Colon (tissue), 2 donors: ENCODE results near the gene SLC6A11.

Source experiments
- FAIRE-seq: peaks from 2 replicates; lab custom pipeline; 2012; peaks lifted over from hg19 to GRCh38; lab: Jason Lieb, UNC
- donor health status: control.
- donor health status: control.

The SLC6A11 gene

DNA sequence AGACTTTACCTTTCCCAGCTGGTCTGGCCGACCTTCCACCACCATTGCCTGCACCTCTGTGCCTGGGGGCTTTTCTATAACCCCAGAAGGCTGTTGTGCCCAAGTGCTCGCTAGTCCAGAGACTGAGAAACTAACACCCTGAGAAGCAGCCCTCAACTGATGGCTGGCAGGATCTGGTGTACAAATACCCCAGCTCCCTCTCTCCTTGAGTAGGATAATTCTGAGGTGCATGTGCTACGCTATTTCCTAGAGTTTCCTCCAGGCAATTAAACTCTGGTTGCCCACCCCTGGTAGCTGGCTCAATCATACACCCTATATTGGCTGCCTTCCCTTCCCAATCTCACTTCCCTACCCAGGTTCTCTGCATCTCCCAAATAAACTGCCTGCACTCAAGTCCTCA is 165.0 kb downstream of the SLC6A11 start:
- FAIRE-seq, result no peak

DNA sequence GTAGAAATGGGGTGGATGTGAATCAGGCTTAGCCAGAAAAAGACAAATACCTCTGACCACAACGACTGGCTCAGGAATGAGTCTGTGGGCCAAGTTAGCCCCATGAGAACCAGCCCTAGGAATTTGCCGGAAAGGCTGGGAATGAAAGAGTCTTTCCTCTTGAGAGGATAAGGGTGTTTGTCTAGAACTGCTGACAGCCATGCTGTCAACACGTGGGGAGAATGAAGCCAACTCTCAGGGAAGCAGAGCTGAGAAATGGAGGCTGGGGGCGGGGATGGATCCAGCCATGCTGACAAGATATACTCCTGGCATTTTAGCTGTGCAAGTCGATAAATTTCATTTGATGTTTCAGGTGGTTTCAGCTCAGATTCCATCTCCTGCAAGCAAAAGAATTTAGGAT is 165.9 kb downstream of the SLC6A11 start:
- FAIRE-seq, result no peak

DNA sequence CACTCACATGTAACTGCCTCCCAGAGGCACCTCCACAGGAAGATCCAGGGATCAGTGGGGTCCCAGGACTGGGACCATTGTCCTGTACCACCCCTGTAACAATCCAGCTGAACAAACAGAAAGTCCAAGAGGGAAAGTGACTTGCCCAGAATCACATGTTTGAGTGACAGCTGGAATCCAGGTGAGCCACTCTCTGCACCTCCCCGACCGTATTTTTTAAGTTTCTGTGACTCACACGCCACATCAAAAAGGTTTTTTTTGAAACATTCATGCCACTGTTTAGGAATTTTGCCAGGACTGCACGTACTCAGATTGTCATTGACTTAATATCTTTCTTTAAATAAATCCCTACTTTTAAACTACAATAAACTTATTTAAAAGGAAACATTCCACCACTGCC is 166.8 kb downstream of the SLC6A11 start:
- no peak for FAIRE-seq

DNA sequence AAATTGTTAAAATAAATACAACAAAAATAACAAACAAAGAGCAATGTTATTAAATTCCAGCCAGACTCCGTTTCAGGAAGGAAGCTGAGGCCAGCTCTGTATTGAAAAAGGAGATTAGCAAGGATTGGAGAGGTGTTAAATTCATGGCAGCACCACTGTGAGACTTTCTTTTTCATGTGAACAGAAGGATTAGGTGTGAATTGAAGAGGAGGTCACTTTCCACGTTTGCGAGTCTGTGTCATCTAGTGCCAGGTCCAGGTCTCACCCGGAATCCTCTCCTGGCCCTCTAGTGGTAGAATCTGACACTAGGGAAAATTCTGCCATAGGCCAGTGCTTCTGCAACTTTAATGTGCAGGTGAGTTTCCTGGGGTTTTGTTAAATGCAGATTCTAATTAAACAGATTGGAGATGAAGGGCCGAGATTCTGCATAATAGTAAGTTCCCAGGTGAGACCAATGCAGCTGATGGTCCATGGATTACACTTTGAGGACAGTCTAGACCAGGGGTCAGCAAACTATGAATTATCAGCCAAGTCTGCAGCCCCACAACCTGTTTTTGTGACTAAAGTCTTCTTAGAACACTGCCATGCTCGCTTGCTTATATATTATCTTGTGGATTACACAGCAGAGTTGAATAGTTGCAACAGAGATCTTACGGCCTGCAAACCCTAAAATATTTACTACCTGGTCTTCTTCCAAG is 167.3 kb downstream of the SLC6A11 start:
- no peak for FAIRE-seq

DNA sequence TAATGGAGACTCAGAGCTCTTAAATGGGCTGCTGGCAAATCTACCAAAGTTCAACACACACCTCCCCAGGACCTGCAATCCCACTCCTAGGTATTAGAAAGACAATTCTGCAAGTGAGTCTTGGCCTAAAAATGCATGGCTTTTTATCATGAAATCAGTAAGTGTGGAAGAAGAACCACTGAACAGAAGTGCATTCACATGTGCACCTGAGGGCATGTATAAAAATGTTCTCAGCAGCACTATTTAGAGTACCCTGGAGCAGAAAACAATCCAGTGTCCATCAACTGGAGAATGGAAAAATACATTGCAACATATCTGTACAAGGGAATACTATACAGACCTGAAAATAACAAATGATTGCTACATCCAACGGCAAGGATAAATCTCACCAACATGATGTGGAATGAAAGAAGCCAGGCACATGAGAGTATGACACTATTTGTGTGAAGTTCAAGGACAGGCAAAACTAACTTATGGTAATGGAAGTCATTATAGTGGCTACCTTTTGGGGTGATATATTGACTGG is 168.4 kb downstream of the SLC6A11 start:
- no peak for FAIRE-seq

DNA sequence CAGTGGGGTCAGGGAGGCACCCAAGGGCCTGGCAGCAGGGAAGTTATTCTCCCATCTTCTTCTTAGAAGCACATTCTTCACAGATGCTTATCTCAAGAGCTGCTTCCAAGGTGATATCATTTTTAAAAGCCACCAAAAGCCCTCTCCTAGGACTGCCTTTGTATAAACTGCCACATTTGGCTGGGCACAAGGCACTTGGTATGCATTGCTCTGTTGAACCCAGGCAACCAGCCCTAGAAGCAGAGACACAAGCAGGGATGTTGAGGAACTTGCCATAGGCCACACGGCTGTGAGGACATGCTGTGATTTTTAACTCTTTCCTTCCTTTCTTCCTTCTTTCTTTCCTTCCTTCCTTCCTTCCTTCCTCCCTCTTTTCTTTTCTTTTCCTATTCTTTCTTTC is 169.2 kb downstream of the SLC6A11 start:
- no peak for FAIRE-seq

DNA sequence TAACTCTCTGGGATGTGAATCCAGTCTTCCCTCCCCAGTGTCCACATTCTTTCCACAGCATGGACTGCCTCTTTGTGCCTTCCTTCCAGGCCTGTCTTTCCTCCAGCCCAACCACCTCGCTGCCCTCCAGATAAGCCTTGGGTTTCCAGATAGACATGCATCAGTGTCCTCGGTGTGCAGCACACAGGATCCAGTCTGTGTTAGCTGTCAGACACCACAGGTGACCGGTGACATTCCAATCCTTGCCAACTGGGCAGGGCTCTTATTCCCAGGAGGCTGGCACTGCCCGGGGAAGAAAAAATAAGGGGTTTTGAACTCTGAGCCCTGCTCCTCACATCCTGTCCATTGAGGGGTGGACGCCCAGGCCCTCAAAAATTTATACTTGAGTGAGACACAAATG is 170.6 kb downstream of the SLC6A11 start:
- FAIRE-seq, result no peak

DNA sequence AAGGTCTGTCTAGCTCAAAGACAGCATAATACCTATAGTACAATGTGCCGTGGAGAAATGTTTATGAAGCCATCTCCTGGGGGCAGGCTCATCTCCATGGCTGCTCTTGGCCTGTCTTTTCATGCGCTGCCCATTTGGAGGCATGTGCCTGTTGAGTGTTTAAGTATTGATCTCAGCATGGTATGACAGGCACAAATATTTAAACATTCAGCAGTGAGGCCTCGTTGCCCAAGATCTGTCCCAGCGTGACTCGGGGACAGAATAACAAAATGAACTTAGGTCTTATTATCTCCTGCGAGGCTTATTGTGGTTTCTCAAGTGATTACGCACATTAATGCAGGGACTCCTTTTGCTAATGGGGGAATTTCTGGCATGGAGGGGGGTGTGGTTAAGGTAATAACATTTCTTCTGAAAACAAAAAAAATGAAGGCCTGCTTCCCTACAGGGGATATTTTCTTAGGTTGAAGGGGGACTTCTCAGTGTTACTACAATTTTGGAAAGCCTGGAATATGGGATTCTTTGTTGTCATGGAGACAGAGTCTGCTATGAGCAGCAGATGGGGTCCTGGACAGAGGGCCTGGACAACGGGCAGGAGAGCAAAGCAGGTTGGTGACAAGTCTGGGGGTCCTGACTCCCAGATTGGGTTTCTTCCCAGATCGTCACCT is 172.1 kb downstream of the SLC6A11 start:
- FAIRE-seq, result no peak

DNA sequence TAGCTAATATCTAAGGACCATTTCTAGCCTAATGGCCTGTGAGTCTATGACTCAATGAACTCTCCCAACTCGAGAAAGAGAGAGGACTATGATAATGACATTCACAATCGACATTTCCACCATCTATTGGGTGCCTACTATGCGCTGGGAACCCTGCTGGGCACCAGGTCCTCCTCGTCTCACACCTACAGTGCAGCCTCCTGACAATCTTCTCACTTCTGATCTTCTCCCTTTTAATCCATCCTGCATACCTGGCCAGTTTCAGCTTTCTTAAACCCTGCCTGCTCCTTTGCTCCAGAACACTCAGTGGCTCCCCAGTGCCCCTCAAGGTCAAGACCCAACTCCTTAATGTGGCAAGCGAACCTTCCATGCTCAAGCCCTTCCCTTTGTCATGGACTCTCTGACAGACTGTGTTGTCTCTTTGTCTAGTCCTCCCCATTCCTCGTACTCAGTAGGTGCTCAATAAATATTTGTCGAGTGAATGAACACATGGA is 173.0 kb downstream of the SLC6A11 start:
- no peak for FAIRE-seq
